Measurements from ENCODE around the gene PRSS50. TPM values are rescaled to one million over a fixed set of nuclear protein-coding genes. Genes with fewer than 3 reads are reported as not detected.

The PRSS50 gene
- total RNA-seq, 1 experiment from 2014 or later, result not detected

GRCh38 chr3:46722443-46722842 lies 4.8 kb upstream of the PRSS50 start:
- CTCF ChIA-PET, result no interaction called here
- Histone ChIP-seq H3K4me1 (ENCODE audit: control insufficient read depth in 1 of 2, insufficient read depth in 2 of 2, low read length in 2 of 2) (no peaks in the 10 kb centered on the region), H2AFZ (ENCODE audit: low read depth, low read length, poor library complexity, severe bottlenecking) (no peak overlapping the region), H3K9me3 (ENCODE audit: control insufficient read depth in 1 of 2, insufficient read depth in 1 of 2, low read depth in 1 of 2, low read length in 2 of 2) (no peaks in the 10 kb centered on the region), H3K4me2 (ENCODE audit: low read length) (no peak overlapping the region), H4K20me1 (ENCODE audit: insufficient read depth) (no peaks in the 10 kb centered on the region), H3K27ac (ENCODE audit: low read depth, low read length) (no peak overlapping the region), H3K9ac (ENCODE audit: low read length) (no peak overlapping the region), H3K79me2 (ENCODE audit: insufficient read depth, low read length) (no peaks in the 10 kb centered on the region), H3K4me3 (replicated peaks in 1 of 2; ENCODE audit: low read depth in 1 of 2, low read length in 2 of 2) (no peak overlapping the region), H3K9me2 (ENCODE audit: insufficient read depth) (no peaks in the 10 kb centered on the region), H3K36me3 (ENCODE audit: control insufficient read depth in 1 of 2, insufficient read depth in 2 of 2, low read length in 2 of 2) (no peaks in the 10 kb centered on the region), H3K27me3 (ENCODE audit: insufficient read depth, low read length) (no peaks in the 10 kb centered on the region)
- TF ChIP-seq SIN3A (IDR thresholded peaks at IDR 0.05; ENCODE audit: low read depth), result no peak
- no peak for TF ChIP-seq EZH2phosphoT487 (IDR thresholded peaks at IDR 0.05; ENCODE audit: borderline replicate concordance)
- TF ChIP-seq SP1 (IDR thresholded peaks at IDR 0.05; ENCODE audit: low read depth), result no peak
- no peak for TF ChIP-seq YY1 (IDR thresholded peaks at IDR 0.05; ENCODE audit: extremely low read depth, insufficient replicate concordance, low read depth, low read length)
- TF ChIP-seq, protein P1, sequence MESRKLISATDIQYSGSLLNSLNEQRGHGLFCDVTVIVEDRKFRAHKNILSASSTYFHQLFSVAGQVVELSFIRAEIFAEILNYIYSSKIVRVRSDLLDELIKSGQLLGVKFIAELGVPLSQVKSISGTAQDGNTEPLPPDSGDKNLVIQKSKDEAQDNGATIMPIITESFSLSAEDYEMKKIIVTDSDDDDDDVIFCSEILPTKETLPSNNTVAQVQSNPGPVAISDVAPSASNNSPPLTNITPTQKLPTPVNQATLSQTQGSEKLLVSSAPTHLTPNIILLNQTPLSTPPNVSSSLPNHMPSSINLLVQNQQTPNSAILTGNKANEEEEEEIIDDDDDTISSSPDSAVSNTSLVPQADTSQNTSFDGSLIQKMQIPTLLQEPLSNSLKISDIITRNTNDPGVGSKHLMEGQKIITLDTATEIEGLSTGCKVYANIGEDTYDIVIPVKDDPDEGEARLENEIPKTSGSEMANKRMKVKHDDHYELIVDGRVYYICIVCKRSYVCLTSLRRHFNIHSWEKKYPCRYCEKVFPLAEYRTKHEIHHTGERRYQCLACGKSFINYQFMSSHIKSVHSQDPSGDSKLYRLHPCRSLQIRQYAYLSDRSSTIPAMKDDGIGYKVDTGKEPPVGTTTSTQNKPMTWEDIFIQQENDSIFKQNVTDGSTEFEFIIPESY (IDR thresholded peaks at IDR 0.05; ENCODE audit: extremely low read depth, insufficient replicate concordance, low read length), result no peak
- TF ChIP-seq, protein P2, sequence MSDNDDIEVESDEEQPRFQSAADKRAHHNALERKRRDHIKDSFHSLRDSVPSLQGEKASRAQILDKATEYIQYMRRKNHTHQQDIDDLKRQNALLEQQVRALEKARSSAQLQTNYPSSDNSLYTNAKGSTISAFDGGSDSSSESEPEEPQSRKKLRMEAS (IDR thresholded peaks at IDR 0.05), result no peak
- no peak for TF ChIP-seq RAD21 (IDR thresholded peaks at IDR 0.05; ENCODE audit: low read depth)
- TF ChIP-seq POLR2AphosphoS5 (IDR thresholded peaks at IDR 0.05; ENCODE audit: low read depth, low read length), result no peak
- TF ChIP-seq EGR1 (IDR thresholded peaks at IDR 0.05; ENCODE audit: low read depth), result no peak
- TF ChIP-seq CEBPB (IDR thresholded peaks at IDR 0.05; ENCODE audit: low read depth), result no peak
- no peak for TF ChIP-seq EZH2 (IDR thresholded peaks at IDR 0.05)
- no peak for DNase-seq (ENCODE audit: low read depth, low spot score)
- intact Hi-C loops (cut with micrococcal nuclease), result no loop called here
- POLR2A ChIA-PET, result no interaction called here
- RAD21 ChIA-PET (ENCODE audit: low non-redundant PET in 1 of 2, low total read pairs in 2 of 2, uncharacterized antibody in 2 of 2, unreplicated experiment in 2 of 2), result no interaction called here
- ATAC-seq, result no peak
- BruUV-seq (replicated peaks), result no TSS peak
